Islet of Langerhans (tissue), 1 donor: ENCODE data around the gene ATP11A.
"Not testable (repeated sequence)": the region's sequence is repeated elsewhere in the genome, so short reads cannot be mapped to it uniquely, and the experiment has no call there.

Experiments
- FAIRE-seq: peaks from one replicate; lab custom pipeline; 2011; peaks lifted over from hg19 to GRCh38; lab: Jason Lieb, UNC

Gene ATP11A

DNA sequence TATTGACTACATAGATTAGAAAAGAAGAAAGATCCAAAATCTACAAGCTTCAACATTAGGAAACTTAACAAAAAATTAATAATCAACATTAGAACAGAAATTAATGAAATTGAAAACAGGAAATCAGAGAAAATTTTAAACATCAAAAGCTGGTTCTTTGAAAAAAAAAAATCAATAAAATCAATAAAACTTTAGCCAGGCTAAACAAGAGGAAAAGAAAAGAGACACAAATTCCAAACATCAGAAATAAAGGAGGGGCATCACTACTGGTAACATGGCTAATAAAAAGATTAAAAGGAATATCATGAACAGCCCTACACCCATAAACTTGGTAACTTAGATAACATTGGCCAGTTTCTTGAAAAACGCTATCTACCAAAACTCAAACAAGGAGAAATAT lies 110.2 kb downstream of the ATP11A start:
- FAIRE-seq: peak; percentile 36

DNA sequence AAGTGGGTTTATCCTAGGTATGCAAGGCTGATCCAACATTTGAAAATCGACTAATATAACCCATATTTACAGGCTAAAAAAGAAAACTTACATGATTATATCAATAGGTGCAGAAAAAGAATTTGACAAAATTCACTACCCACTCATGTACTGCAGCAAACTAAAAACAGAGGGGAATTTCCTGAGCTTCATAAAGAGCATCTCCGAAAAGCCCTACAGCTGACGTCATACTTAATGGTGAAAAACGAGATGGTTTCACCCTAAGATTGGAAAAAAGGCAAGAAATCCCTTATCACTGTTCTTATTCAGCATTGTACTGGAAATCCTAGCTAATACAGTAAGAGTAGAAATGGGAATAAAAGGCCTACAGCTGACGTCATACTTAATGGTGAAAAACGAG lies 111.0 kb downstream of the ATP11A start:
- FAIRE-seq: not testable (repeated sequence)

DNA sequence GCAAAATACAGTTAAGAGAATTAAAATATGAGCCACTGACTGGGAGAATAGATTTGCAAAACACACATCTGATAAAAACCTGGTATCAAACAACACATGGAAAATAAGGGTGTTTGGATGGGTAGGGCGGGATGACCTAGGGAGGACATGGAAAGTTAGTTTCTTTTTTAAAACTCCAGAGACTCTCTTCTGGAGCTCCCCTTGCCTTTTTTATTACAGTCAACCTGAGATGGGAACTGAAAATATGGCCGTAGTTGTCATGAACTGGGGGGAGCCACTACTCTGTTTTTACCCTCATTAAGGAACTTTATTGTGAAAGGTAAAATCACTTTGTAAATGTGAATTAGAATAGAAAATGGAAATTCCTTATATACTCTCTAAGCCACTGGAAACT lies 113.0 kb downstream of the ATP11A start:
- FAIRE-seq: no peak

DNA sequence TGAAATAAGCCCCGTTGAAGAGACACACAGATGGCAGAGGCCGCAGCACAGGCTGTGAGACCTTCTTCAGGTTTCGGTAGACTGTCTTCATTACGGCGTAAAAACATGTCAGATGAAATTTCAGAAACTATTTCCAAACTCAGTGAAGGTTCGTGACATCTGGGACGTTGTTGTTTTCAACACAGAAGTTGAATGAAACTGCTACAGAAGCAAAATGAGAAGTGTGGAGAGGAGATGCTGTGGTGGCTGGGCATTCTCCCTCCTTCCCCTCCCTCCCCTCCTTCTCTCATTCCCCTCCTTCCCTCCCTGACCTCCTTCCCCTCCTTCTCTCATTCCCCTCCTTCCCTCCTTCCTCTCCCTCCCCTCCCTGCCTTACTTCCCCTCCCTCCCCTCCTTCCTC lies 113.6 kb downstream of the ATP11A start:
- no peak for FAIRE-seq

DNA sequence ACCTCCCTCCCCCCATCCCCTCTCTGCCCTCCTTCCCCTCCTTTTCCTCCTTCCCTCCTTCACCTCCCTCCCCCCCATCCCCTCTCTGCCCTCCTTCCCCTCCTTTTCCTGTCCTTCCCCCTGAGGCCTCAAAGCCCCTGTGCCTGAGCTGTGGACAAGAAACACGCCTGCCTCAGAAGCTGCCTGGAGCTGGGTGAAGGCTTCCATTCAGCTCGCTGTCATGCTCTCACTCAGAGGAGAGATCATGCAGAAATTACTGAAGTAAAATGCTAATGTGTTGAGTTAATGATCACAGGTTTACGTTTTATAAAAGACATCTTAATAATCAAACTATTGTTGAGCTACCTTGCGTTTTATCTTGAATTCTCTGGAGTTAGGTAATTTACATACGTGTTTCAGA lies 114.5 kb downstream of the ATP11A start:
- no peak for FAIRE-seq

DNA sequence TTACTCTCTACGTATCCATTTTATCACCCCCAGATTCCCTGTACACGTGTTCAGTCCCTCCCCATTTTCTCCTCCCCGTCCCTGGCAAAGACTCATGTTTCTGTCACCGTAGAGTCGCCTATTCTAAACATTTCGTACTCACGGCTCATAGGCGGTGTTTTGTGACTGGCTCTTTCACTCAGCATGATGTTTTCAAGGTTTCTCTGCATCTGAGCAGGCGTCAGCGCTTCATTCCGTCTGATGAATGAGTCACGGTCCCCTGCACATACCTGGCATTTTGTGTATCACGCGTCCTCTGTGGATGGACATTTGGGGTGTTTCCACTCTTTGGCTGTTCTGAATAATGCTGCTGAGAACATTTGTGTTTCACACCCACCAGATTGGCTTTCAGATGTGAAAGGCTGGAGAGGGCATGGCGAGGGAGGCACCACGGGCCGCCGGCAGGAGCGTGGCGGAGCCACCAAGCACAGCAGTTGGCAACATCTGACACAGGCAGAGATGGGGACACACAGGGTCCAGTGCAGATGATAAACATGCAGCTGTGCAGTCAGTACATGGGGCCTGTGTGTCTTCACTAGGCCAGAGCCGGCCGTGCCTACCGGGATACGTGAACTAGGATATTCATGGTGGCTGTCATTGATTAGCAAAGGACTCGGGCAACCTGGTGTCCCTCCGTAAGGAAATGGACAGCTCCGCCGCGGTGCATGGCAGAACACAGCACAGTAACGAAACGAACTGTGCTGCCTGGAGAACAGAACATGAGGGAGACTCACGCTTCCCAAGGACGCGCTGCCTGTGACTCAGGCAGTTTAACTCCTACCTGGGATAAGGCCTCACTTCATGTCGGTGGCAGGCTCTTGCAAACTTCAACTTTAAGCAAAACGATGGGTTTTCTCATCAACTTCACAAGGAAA lies 117.2 kb downstream of the ATP11A start:
- FAIRE-seq: no peak

DNA sequence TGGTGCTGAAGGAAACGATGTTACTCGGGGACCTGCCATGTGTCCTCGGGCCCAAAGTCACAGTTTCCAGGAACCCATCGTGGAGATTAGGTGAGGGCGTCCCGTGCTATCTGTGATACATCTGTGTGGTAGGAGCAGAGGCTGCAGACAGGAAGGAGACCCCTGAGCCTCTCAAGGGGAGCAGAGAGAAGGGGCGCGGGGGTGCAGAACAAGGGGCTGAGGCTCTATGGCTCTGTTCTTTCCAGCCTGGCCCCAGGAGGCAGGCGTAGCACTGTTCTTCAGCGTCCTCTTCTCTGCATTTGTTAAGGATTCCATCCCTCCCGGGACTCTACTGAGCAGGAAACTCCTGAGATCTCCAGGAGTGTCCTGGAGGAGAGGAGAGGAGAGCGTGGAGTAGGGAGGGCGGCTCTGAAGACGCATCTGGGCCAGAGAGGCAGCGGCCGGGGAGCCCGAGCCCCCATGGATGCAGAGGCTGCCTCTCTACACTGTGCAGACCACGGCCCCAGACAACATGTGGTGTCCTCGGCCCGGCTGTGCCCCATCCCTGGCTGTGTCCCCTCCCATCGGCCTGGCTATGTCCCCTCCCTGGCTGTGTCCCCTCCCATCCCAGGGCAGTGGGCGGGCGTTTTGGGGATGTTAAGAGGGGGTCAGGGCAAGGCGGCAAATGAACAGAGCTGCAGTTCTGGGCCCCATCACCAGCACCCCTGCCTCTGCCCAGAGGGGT lies 118.0 kb downstream of the ATP11A start:
- no peak for FAIRE-seq

DNA sequence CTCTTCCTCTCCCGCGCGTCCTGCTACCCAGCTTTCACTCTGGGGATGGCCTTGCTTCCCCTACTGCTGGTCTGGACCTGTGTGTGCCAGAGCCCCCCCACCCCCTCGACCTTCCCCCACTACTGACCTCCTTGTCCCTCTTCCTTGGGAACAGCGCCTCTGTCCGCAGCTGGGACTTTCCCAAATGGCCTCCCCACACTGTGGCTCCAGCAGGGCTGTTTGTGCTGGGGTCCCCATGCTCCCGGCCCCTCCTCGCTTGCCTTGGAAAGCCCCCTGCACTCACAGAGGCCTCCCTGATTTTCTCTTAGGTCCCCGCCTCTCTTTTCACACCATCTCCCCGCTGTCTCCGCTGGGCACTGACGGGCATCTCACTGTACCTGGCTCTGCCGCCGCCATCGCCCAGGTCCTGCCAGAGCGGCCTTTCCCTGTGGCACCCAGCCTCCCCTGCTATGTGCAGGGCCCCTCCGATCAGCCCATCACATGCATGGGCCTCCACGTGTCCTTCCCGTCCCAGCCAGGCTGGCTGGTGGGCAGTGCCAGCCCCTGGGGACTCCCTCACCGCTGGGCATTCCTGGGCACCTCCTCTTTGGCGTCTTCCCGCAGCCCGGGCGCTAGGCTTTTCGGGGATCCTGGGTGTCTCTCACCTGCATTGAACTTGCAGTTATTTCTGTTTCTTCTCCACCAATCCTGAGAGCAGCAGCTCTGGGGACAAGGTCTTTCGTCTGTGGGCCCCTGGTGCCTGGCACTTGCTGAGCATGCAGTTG lies 118.7 kb downstream of the ATP11A start:
- FAIRE-seq: no peak

DNA sequence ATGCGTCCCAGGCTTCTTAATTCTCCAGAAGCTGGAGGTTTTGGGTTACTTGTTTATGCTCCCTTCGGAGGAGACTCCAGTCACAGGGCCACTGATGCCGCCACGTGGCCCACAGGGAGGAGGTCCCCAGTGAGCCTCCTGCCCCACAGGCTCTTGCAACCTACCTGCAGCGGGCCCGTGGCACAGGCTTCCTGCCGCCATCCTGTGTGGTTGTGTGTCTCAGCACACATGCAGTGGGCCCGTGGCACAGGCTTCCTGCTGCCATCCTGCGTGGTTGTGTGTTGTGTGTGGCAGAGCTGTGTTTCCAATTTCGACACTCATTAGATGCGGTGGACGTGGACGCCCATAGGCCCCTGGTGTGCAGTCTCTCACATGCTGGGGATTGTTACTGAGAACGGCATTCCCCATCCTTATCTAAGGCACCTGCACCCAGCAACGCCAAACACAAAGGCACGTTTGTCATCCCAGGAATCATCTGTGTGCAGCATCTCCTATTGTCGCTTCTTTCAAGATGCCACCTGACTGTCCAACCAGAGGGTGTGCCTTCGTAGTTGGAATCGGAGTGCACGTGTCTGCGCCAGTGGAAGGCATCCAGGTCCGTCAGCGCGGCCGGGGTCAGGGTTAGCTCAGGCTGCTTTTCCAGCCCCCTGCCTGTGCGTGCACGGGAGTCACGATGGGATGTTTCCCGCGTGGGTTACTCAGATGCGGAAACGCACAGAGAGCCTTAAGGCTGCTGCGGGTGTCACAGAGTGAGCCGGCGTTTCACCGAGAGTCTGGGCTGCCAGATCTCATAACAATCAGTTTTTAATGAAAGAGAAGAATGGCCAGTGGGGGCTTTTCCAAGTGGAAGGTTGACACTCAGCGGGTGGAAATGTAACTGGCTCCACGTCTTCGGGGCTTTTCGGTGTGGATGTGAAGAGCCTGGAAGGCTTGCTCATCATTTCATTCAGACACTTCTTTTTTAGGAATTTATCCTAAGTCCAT lies 119.8 kb downstream of the ATP11A start:
- FAIRE-seq: no peak

DNA sequence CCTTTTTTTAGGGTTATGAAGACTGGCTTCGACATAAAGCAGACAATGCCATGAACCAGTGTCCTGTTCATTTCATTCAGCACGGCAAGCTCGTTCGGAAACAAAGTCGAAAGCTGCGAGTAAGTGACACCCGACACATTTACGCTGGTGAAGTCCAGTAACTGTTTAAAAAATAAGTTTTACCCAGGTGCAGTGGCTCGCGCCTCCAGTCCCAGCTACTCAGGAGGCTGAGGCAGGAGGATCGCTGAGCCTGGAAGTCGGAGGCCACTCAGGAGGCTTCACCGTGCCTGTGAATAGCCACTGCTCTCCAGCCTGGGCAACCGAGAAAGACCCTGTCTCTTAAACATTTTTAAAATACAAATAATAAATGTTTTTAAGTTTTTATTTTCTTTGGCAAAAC lies 120.8 kb downstream of the ATP11A start:
- FAIRE-seq: no peak

DNA sequence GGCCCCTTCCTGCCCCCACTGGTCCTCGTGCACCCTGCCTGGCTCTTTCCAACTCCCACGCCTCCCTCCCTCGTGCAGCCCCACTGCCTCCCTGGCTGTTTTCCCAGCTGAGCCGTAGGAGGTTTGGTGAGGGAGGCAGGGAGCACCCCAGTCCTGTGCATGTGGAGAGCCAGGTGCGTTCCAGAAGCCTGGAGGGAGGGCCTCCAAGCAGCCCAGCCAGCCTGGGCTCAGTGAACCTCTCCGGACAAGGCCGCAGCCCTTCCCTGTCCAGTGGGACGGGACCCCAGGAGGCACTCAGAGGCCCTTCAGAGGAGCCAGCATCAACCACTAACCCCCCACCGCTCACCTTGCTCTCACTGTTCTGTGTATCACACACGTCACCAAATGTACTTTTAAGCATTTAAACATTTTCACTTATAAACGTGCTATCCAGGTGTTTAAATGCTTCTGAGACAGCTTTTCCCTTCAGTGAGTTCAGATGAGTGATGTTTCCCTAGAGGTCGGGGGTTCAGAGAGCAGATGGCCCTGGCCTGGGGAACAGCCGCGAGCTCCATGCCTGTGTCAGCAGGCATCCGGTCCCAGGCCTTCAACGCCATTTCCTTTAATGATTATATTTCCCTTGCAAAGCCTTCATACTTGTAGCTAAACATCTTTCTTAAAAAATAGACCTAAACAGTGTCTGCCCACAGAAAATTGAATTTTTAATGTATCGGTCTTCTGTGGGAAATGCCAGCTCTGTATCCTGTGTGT lies 122.6 kb downstream of the ATP11A start:
- no peak for FAIRE-seq

DNA sequence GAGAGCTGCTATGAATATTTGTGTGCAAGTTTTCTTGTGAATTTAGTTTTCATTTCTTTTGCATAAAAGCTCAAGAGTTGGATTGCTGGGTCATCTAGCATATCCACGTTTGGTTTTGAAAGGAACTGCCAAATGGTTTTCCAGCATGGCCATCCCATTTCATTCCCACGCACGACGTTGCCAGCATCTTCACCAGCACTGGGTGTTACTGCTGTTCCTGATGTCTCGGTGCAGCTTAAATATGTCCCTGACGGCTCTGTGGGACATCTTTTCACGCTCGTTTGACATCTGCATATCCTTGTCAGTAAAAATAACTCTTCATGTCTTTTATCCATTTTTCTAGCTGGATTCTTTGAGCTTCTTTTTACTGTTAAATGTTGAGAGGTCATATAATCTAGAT lies 123.7 kb downstream of the ATP11A start:
- FAIRE-seq: no peak

DNA sequence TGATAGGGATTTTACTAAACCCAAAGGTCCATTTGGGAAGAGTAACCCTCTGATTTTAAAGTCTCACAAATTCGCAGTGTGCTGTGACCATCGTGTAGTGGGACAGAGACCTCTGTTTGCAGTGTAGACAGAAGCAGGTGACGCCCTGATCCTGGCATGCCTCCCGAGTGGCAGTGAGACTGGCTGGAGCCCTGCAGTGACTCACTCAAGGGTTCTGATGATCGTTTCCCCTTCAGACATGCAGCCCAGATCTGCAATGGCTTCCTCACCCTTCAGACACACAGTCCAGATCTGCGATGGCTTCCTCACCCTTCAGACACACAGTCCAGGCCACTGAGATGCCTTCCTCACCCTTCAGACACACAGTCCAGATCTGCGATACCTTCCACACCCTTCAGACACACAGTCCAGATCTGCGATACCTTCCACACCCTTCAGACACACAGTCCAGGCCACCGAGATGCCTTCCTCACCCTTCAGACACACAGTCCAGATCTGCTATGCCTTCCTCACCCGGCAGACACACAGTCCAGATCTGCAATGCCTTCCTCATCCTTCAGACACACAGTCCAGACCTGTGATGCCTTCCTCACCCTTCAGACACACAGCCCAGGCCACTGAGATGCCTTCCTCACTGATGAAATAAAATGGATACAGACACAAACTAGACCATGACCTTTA lies 125.2 kb downstream of the ATP11A start:
- FAIRE-seq: no peak

DNA sequence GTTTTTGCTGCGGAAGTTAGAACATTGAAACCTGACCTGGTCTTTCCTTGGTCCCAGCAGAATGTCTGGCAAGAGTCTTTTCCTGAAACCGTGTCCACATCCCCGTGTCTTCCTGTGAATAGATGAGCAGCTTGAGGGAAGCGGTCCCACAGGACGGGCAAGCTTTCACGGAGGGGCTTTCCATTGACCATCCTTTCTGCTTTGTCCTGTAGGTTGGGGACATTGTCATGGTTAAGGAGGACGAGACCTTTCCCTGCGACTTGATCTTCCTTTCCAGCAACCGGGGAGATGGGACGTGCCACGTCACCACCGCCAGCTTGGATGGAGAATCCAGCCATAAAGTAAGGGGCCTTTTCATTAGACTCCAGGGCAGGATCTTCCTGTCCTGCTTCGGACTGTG lies 126.0 kb downstream of the ATP11A start:
- no peak for FAIRE-seq

DNA sequence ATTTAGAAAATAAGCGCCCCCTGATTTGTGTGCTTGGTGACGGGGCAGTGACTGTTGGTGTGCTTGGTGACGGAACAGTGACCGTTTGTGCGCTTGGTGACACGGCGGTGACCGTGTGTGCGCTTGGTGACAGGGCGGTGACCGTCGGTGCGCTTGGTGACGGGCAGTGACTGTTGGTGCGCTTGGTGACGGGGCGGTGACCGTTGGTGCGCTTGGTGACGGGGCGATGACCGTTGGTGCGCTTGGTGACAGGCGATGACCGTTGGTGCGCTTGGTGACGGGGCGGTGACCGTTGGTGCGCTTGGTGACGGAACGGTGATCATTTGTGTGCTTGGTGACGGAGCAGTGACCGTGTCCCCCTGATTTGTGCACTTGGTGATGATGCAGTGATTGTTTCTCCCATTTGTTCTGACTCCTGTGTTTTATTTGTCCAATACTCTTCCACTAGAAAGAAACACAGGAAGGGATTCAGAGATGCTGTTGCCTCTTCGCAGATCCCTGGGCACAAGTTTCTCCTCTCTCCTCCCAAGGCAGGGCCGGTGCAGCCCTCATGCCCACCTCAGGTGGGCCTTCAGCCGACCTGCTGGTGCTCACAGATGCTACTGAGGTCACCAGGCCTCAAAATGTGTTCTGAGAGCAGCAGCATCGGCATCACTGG lies 128.3 kb downstream of the ATP11A start:
- no peak for FAIRE-seq

DNA sequence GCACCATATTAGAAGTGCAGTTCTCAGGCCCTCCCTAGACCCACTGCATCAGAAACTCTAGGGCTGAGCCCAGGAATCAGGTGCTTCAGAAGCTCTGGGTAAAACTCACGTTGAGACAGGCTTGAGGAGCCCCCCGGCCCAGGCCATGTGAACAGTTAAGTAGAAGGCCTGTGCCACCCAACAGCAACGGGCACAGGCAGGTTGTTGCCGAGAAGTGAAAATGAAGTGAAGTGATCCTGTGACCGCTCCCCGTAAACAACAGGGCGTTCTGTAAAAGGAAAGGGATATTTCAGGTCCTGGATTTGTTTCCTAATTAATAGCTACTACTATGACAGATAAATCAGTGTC lies 128.8 kb downstream of the ATP11A start:
- FAIRE-seq: no peak

DNA sequence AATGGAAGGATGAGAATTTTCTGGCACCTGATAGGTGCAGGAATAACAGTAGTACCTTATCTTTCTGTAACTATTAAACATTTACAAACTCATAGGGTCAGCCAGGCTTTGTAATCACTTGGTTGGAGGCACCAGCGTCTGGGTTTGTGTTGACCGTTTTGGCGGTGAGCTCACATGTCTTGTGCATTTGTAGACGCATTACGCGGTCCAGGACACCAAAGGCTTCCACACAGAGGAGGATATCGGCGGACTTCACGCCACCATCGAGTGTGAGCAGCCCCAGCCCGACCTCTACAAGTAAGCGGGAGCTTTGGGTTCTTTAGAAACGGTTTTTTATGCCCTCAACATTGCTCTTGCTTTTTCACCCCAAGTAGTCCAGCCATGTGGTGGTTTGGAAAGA lies 129.3 kb downstream of the ATP11A start:
- no peak for FAIRE-seq

DNA sequence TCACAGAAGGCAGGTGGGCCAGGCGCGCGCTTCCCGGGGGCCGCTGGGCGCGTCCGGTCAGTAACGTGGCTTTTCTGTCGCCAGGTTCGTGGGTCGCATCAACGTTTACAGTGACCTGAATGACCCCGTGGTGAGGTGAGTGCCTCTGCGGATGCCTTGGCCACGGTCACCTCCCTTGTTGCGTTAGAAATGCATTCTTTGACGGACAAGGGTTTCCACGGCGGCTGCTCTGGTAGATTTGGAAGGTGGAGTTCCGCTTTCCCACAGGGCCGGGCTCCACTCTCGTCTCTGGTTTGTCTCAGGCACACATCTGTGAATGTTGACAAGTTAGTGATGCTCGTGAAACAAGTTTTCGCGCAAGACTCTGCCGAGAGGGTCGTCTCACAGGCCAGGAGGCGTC lies 130.0 kb downstream of the ATP11A start:
- FAIRE-seq: no peak

DNA sequence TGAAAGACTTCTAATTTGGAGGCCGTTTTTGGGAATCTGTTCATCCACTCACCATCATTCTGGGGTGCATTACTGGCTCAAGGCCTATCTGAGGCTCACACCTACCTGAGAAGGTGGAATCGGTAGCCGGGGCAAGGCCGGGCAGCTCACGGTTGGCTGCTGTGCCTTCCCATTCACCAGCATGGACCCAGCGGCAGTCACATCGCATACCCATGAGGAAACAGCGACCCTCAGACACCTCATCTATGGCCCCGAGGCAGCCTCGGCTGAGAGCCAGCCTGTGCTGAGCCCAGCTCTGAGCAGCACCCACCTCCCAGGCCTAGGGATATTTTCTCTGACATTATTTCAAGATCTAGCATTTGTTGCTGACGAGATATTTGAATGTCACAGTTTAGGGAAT lies 130.5 kb downstream of the ATP11A start:
- FAIRE-seq: no peak
